Mucosa of descending colon (tissue), 3 donors: ENCODE results near the gene TTLL4. TPM values are rescaled to one million over a fixed set of nuclear protein-coding genes. Genes with fewer than 3 reads are reported as not detected.

Experiments
- ATAC-seq: fragments of 200-7000 bp; cut with Tn5 transposase; one replicate; pipeline ENCODE4 v1.9.1; 2020; ENCODE audit warnings: mild to moderate bottlenecking, moderate library complexity
- DNase-seq, 3 donors: peaks; one replicate each; pipeline ENCODE4 v3.0.0-alpha.2; 2020
- H3K36me3 ChIP-seq: fragments of 200-600 bp; one replicate; pipeline ENCODE4 v1.8.0; 2021; ENCODE audit warnings: low read depth, mild to moderate bottlenecking
- H3K4me1 ChIP-seq: fragments of 200-600 bp; one replicate; pipeline ENCODE4 v1.8.0; 2021; ENCODE audit warnings: low read depth, mild to moderate bottlenecking
- H3K4me3 ChIP-seq: fragments of 200-600 bp; one replicate; pipeline ENCODE4 v1.8.0; 2021; ENCODE audit warnings: mild to moderate bottlenecking
- H3K9me3 ChIP-seq: fragments of 200-600 bp; one replicate; pipeline ENCODE4 v1.8.0; 2021; ENCODE audit warnings: mild to moderate bottlenecking
- intact Hi-C, 2 donors: fragments of 100-400 bp; cut with DNase I in 1 of 2; cut with micrococcal nuclease in 1 of 2; formaldehyde crosslinking; loops; one replicate each; pipeline versions ENCODE4 v1.11.0 to v1.11.1; 2022; cut with DNase I, micrococcal nuclease
- total RNA-seq, 3 donors: library from RNA; stranded (reverse); fragmentation: NEBNext Ultra II Directional in 2 of 3; extraction: Animal tissue kit (Norgen Biotek cat#: 25700) in 2 of 3; gene quantifications; one replicate each; pipeline versions ENCODE4 v1.2.1 to v1.2.4, GENCODE V29; 2021 to 2023
- TF ChIP-seq, protein P1 (sequence below): fragments of 200-600 bp; IDR thresholded peaks from one replicate; pipeline ENCODE4 v1.8.0; 2022; ENCODE audit warnings: antibody characterized with exemption, mild to moderate bottlenecking
- donor health status: DM: no; HTN: no; CAD: no; lungs with moderate emphysema.
- donor health status: DM: no; HTN: no; CAD: no.
- donor health status: DM: no; HTN: yes; CAD: no.

Gene TTLL4
- total RNA-seq, 3 donors from 2014 or later = 21.0 to 30.1 (median 23.8) TPM

DNA sequence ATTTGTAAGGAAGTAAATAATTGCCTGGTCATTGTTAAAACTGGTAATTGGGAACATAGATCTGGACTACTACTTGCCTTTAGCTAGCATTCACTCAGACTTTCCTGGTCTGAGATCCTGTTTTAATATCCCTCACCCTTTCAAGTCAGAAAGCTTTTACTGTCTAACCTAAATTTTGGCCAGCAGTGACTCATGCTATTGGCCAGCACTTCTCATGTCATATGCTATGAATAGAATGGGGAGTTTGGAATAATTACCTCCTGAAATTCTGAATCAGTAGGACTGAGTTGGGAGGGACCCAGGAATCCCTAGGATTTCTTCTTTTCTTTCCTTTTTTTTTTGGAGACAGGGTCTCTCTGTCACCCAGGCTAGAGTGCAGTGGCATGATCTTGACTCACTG is 19.4 kb upstream of the TTLL4 start:
- Histone ChIP-seq H3K36me3 (no peaks in the 10 kb centered on the region), H3K9me3 (no peaks in the 10 kb centered on the region), H3K4me1 (no peaks in the 10 kb centered on the region), H3K4me3 (no peak overlapping the region)
- ATAC-seq = no peak
- no peak for DNase-seq
- TF ChIP-seq, protein P1, sequence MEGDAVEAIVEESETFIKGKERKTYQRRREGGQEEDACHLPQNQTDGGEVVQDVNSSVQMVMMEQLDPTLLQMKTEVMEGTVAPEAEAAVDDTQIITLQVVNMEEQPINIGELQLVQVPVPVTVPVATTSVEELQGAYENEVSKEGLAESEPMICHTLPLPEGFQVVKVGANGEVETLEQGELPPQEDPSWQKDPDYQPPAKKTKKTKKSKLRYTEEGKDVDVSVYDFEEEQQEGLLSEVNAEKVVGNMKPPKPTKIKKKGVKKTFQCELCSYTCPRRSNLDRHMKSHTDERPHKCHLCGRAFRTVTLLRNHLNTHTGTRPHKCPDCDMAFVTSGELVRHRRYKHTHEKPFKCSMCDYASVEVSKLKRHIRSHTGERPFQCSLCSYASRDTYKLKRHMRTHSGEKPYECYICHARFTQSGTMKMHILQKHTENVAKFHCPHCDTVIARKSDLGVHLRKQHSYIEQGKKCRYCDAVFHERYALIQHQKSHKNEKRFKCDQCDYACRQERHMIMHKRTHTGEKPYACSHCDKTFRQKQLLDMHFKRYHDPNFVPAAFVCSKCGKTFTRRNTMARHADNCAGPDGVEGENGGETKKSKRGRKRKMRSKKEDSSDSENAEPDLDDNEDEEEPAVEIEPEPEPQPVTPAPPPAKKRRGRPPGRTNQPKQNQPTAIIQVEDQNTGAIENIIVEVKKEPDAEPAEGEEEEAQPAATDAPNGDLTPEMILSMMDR = no peak
- intact Hi-C loops = no loop called here

DNA sequence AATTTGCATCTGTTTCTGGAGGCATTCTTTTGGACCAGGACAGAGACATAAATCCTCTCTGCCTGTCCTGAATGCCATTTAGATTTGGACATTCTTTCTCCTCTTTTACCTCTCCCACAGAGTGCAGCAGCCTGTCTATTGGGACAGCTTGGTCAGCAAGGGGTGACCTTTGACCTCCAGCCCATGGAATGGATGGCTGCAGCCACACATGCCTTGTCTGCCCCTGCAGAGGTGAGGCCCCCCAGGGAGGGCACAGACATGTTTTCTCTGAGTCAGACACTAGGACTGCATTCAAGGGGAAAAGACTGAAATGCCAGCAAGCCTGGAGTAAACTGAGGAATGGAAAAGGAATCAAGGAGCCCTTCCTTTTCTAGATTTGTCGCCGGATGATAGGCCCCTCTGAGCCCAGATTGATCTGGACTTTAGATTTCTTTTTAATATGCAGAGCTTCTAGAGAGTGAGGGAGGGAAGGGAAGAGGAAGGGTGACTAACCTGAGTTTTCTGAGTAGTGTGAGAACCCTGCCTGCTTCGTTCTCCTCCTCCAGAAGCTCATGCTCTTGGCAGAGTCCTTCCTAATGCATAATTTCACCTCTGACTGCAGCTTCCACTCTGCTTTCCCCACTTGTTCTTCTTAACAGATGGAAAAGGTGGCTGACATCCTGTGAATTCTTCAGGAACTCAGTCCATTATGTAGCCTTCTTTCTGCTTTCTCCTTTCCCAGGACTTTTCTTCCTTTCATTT is 16.1 kb upstream of the TTLL4 start:
- Histone ChIP-seq H3K36me3 (no peaks in the 10 kb centered on the region), H3K4me1 (no peaks in the 10 kb centered on the region), H3K9me3 (no peaks in the 10 kb centered on the region), H3K4me3 (no peak overlapping the region)
- TF ChIP-seq, protein P1 = no peak
- no peak for DNase-seq
- no peak for ATAC-seq
- intact Hi-C loops = no loop called here

DNA sequence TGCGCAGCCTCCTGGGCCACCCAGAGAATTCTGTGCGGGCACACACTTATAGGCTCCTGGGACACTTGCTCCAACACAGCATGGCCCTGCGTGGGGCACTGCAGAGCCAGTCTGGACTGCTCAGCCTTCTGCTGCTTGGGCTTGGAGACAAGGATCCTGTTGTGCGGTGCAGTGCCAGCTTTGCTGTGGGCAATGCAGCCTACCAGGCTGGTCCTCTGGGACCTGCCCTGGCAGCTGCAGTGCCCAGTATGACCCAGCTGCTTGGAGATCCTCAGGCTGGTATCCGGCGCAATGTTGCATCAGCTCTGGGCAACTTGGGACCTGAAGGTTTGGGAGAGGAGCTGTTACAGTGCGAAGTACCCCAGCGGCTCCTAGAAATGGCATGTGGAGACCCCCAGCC is 11.8 kb upstream of the TTLL4 start:
- no peak overlapping the region for H3K4me3 ChIP-seq
- intact Hi-C loops = no loop called here
- H3K4me1 ChIP-seq = no peaks in the 10 kb centered on the region
- no peak for ATAC-seq
- no peak for DNase-seq
- no peaks in the 10 kb centered on the region for H3K9me3 ChIP-seq
- TF ChIP-seq, protein P1 = no peak
- H3K36me3 ChIP-seq = no peaks in the 10 kb centered on the region

DNA sequence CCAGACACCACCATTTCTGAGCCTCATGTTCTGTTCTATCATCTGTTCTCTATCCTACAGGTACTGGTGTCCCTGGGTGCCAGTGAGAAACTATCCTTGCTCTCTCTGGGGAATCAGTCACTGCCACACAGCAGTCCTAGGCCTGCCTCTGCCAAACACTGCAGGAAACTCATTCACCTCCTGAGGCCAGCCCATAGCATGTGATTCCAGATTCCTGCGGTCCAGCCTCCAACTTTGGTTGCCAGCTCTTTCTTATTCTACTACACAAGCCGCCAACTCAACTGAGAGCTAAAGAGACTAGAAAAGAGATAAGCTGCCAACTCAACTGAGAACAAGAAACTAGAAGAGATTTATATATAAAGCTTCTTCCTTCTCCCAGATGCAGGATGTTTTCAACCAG is 8.8 kb upstream of the TTLL4 start:
- intact Hi-C loops = no loop called here
- TF ChIP-seq, protein P1 = no peak
- no peak for ATAC-seq
- Histone ChIP-seq H3K36me3 (no peaks in the 10 kb centered on the region), H3K4me3 (no peak overlapping the region), H3K9me3 (no peaks in the 10 kb centered on the region), H3K4me1 (no peaks in the 10 kb centered on the region)
- no peak for DNase-seq

DNA sequence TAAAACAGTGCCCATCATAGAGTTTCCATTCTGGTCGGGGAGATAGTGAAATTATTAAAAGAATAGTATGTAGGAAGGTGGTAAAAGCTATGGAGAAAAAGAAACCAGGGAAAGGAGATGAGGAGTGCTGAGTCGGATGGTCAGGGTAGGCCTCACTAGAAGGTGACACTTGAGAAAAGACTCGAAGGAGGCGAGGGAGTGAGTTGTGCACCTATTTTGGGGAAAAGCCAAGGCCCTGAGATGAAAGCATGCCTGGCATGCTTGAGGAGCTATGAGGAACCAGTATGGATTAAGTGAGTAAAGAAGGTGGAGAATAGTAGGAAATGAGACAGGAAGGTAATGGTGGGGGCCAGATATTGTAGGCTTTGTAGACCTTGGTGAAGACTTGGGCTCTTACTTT is 7.3 kb upstream of the TTLL4 start:
- H3K9me3 ChIP-seq = no peaks in the 10 kb centered on the region

More for the DNA sequence above, 7.3 kb upstream of the TTLL4 start:
- DNase-seq = no peak
- TF ChIP-seq, protein P1 = no peak
- ATAC-seq = no peak
- intact Hi-C loops = no loop called here
- Histone ChIP-seq H3K4me1 (no peaks in the 10 kb centered on the region), H3K36me3 (no peaks in the 10 kb centered on the region), H3K4me3 (no peak overlapping the region)
